Hematopoietic multipotent progenitor cell treated with erythropoietin and hydrocortisone succinate and interleukin-3 and kit ligand, for 6 days (in vitro differentiated cells): Measurements from ENCODE around the gene YBX2.
"Not testable (repeated sequence)": the region's sequence is repeated elsewhere in the genome, so short reads cannot be mapped to it uniquely, and the experiment has no call there.

Experiments used
- DNase-seq: peaks from one replicate; pipeline ENCODE4 v3.0.0-alpha.2; 2015

Gene YBX2

GRCh38 chr17:7262192-7262934 lies 32.1 kb downstream of the YBX2 start, which contains the start of gene CLDN7:
CLDN7 (minus strand) TSS chr17:7262478; CDS start chr17:7262043, 435 bp downstream.
- no peak for DNase-seq

- peak; percentile 33 for DNase-seq
These were observed 32.9 kb downstream of the YBX2 start for GRCh38 chr17:7261379-7262191.

GRCh38 chr17:7260651-7261378 lies 33.6 kb downstream of the YBX2 start:
- peak; percentile 77 for DNase-seq

- no peak for DNase-seq
These were observed 34.3 kb downstream of the YBX2 start for GRCh38 chr17:7260151-7260550.

GRCh38 chr17:7259555-7259889 lies 34.9 kb downstream of the YBX2 start:
- no peak for DNase-seq

- peak; percentile 65 for DNase-seq
These were observed 35.5 kb downstream of the YBX2 start for GRCh38 chr17:7258731-7259554.

- DNase-seq: no peak
These were observed 37.5 kb downstream of the YBX2 start for GRCh38 chr17:7256766-7257456.

- DNase-seq: no peak
These were observed 39.9 kb downstream of the YBX2 start for GRCh38 chr17:7254511-7254910.

GRCh38 chr17:7253082-7253481 lies 41.4 kb downstream of the YBX2 start:
- no peak for DNase-seq

- peak; percentile 95 for DNase-seq
These were observed 42.0 kb downstream of the YBX2 start, which contains the start of gene ELP5 for GRCh38 chr17:7252176-7253043. ELP5 (plus strand) TSS chr17:7252215; CDS start chr17:7252551, 336 bp downstream.

- peak; percentile 100 for DNase-seq
These were observed 42.7 kb downstream of the YBX2 start, which contains the start of gene CTDNEP1 for GRCh38 chr17:7251661-7252175. CTDNEP1 (minus strand) TSS chr17:7251734; CDS start chr17:7251296, 438 bp downstream.

- DNase-seq: peak; percentile 32
These were observed 43.5 kb downstream of the YBX2 start for GRCh38 chr17:7250695-7251627.

- DNase-seq: peak; percentile 38
These were observed 44.6 kb downstream of the YBX2 start for GRCh38 chr17:7249830-7250229.

GRCh38 chr17:7249214-7249613 lies 45.2 kb downstream of the YBX2 start:
- DNase-seq: no peak

- DNase-seq: no peak
These were observed 45.6 kb downstream of the YBX2 start for GRCh38 chr17:7248796-7249195.

- DNase-seq: no peak
These were observed 47.7 kb downstream of the YBX2 start for GRCh38 chr17:7246779-7247178.

GRCh38 chr17:7243838-7244237 lies 50.6 kb downstream of the YBX2 start:
- DNase-seq: not testable (repeated sequence)

GRCh38 chr17:7243453-7243729 lies 51.0 kb downstream of the YBX2 start:
- no peak for DNase-seq

GRCh38 chr17:7242717-7243452 lies 51.6 kb downstream of the YBX2 start:
- peak; percentile 97 for DNase-seq
